Fibroblast of the conjunctiva (primary cell): Measurements from ENCODE around the gene CEP295NL.
"Not testable (repeated sequence)": the region's sequence is repeated elsewhere in the genome, so short reads cannot be mapped to it uniquely, and the experiment has no call there.

Experiments
- DNase-seq: peaks from one replicate; pipeline ENCODE4 v3.0.0-alpha.2; 2010; ENCODE audit warnings: low read depth

CEP295NL gene, protein sequence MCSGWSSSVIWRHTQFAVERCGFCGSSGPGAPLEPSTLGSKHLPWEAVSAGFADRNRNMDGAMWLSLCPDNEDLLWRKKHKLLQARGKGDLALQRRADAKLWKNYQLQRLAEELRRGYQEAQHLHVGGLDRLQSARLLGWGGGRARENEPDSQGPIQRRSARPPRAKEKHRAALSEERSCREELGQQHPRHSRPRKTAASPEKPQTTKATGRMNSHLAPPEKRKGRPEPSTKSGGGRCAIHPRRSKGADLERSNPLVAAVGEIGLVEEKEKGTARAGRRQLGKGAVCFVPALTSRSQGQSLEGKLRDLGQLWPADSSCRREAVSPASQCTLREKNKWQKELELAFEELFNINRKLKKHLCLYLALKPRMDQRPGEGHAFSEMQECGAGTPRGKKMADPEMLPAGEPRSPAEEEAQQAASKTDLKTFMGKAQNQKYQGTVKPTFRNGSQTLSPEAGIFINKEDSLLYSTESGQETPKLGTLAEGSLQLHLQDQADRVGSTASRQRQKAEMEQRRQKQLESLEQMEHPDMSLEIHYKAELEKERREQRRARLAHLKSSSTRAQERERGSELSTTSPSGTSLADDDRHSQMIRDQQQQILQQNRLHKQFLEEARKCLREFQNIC

DNA sequence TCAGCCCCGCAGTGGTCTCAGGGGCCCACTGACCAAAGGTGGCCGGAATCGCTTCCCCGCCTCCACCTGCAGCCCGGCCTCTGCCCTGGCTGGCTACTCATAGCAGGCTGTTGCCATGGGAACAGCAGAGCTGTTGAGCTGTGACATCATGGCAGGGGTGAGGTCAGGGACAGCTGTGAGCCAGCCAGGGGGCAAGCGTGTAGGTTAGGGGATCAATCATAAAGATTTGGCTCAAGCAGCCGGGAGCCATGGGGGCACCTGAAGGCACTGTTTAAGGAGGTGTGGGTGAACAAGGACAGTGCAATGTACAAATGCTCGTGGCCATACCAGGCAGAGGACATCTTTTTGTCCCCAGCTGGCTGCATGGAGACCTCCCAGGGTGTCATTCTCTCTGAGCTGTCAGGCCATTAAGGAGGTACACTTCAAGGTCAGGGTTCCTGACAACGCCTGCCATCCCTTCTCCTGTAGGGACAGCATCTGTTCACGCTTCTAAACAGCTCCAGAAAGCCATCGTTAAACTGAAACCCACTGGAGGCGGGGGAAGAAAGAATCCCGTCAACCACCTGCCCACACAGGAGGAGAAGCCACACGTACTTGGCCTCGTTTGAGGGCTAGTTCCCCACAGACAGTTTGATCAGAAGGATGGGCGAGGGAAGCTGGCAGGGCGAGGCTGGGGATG, at the start of gene CEP295NL:
TSS of gene CEP295NL (minus strand) at position 101 of the 679 bp plus-strand sequence. CDS start 1,373 bp downstream, outside the sequence.
- no peak for DNase-seq

DNA sequence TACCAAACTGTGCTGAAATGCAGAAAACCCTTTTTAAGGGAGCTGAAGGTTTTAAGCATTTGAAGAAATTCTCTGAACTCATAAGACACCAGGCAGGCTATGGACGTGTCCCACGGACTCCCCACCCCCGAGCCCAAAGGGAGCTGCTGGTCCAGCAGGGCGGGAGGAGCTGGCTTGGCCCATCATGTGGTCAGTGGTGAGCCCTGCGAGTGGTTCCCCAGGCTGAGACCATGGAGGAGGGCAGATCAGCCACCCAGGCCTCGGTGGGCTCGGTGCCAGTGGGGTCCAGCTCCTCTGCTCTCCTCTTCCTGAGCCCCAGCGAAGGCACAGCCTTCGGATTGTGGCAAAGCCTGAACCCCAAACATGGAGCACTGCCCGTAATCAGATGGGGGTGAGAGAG, 49.7 kb upstream of the CEP295NL start:
- no peak for DNase-seq

DNA sequence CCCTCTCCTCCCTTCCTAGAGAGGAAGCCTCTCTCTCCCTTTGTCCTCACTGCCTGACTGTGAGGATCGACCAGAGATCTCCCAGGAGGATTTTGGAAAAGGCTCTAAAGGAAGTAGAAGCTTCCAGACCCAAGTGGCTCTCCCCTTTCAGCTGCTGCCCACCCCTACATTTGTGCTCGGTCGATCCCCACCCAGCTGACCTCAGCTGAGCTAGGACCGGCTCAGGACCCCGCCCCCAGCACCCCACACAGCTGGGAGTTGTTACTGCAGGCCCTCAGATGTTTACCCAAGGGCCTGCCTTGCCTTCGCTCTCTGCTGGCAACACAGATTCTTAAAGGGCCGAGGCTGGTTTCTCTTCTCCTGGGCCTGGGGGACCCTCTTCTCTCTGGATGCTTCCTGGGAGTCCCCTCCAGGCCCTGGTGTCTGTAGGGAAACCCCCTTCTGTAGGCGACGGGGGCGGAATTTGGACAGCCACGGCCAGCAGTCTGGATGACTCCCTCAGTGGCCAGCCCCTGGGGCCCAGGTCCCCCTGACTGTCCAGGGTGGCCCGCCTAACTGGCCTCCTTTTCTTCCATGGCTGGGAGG, 49.1 kb upstream of the CEP295NL start:
- no peak for DNase-seq

DNA sequence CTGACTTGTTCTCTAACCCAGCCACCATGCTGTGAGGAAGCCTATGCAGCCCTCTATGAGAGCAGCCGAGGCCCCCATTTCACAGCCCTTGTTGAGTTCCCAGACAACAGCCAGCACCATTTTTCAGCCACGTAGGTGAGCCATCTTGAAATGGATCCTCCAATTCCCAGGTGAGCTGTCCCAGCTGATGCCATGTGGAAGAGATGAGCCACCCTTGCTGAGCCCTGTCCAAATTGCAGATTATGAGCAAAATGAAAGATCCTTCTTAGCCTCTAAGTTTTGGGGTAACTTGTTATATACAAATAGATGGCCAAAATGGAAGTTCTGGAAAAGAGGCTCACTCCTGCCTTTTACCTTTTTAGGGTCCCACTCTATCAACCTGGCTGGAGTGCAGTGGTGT, 47.9 kb upstream of the CEP295NL start:
- no peak for DNase-seq

DNA sequence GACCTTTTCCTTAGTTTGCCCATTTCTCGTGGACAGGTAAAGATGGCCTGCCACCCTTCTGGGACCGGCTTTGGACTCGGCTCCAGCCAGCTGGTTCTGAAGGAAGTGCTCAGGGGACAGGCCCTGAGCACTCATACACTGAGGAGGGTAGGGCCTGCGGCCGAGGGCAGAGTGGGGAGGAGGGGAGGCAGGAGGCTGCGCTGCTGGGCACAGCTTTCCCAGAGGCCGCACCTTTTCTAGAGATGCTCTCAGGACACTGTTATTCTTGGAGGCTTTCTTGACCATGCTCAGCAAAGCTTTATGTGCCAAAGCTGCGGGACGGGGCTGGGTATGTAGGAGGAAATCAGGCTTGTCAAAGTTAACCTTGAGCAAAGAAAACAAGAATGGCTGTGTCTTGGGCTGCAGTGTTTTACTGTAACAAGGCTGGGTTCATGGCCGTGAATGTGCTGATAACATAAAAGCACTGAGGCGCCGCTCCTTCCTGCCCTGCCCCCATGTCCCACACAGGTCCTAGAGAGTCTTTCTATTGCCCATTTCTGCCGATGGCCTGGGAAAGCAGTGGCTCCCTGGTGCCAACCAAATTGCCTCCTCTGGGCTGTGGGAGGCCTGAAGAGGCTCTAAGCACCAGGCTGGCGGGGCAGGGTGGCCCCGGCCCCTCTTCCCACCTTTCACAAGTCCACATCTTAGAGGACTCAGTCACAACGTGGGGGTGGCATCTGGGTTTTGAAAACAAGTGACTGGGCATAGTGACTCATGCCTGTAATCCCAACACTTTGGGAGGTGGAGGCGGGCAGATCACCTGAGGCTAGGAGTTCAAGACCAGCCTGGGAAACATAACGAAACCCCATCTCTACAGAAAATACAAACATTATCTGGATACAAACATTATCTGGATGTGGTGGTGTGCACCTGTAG, 44.5 kb upstream of the CEP295NL start:
- DNase-seq, result no peak

DNA sequence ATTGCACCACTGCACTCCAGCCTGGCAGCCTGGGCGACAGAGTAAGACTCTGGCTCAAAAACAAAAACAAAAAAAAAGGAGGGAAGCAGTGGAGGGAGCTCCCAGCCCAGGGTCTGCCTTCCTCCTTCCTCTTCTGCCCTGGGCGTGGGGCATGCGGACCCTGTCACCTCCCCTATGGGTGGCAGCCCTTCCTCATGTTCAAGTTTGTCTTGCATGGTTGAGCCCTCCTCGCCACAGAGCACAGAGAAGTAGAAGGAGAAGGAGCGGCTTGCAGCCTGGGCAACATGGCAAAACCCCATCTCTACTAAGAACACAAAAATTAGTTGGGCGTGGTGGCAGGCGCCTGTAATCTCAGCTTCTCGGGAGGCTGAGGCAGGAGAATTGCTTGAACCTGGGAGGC, 43.6 kb upstream of the CEP295NL start:
- no peak for DNase-seq

DNA sequence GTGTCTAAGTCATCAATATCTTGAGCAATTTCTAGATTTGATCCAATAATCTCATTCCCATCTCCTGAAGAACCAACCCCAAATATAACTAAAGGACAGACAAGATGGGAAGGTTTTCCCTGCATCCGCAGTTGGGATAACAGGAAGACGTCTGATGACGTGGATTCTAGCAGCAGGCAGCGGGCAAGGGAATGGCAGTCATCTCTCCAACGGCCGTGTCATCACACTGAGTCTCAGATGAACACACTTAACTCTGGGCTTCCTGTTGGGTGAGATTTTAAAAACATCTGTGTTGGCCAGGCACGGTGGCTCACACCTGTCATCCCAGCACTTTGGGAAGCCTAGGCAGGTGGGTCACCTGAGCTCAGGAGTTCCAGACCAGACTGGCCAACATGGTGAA, 43.1 kb upstream of the CEP295NL start:
- no peak for DNase-seq

DNA sequence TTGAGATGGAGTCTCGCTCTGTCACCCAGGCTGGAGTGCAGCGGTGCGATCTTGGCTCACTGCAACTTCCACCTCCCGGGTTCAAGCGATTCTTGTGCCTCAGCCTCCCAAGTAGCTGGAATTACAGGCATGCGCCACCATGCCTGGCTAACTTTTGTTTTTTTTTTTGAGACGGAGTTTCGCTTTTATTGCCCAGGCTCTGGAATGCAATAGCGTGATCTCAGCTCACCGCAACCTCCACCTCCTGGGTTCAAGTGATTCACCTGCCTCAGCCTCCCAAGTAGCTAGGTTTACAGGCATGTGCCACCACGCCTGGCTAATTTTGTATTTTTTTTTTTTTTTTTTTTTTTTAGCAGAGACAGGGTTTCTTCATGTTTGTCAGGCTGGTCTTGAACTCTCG, 42.5 kb upstream of the CEP295NL start:
- DNase-seq, result not testable (repeated sequence)

DNA sequence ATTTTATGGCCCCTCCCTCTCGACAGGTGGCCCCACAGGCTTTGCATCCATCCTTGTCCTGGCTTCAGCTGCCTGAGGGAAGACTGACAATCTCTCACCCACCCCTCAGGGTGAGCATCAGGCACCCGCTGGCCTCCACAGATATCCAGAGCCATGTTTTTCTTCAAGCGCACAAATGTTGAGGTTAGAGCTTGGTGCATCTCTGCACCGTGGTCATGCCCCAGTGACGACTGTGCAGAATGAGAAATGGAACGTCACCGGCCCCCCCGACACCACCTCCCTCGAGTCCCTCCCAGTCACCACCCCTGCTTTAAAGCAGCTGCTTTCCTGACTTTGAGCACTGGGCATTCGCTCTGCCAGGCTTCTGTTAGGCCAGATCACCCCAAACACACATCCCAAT, 42.0 kb upstream of the CEP295NL start:
- DNase-seq, result no peak

DNA sequence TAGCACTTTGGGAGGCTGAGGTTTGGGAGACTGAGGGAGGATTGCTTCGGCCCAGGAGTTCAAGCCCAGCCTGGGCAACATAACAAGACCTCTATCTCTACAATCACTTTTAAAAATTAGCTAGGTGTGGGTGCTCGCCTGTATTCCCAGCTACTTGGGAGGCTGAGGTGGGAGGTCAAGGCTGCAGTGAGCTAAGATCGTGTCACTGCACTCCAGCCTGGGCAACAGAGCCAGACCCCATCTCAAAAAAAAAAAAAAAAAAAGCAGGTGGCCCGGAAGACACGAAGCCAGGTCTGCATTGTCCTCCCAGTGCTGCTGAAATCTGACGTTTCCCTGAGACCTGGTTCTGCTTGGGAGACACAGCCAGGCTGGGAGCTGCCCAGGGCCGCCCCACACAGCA, 41.0 kb upstream of the CEP295NL start:
- no peak for DNase-seq

DNA sequence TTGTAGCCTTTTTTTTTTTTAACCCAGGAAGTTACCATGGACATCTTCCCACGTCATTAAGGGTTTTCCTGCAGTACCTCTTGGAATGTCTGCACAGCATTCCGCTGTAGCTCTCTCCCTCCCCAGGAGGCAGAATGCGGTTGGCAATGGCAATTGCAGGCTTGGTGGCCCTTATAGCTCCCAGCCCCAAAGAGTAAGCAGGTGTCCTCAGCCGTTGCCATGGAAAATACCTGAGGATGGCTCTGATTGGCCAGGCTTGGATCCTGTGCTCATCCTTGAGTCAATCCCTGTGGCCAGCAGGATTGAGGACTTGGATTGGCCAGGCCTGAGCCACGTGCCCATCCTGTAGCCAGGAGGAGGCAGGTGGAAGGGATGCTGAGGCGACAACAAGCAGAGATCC, 37.7 kb upstream of the CEP295NL start:
- DNase-seq, result no peak

DNA sequence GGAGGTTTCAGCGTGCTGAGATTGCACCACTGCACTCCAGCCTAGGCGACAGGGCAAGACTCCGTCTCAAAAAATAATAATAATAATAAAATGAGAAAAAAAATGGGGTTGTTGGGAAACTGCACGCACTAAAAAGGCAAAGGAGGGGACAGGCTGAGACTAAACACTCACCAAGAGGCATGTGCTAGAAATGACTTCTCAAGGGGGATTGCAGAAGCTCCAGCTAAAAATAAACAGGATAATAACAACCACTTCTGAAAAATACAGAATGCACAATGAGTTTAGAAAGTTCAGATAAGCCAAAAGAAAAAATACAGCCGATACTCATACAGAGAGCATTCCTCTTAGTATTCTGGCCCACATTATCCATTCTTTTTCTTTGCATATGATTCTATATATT, 37.3 kb upstream of the CEP295NL start:
- DNase-seq, result no peak

DNA sequence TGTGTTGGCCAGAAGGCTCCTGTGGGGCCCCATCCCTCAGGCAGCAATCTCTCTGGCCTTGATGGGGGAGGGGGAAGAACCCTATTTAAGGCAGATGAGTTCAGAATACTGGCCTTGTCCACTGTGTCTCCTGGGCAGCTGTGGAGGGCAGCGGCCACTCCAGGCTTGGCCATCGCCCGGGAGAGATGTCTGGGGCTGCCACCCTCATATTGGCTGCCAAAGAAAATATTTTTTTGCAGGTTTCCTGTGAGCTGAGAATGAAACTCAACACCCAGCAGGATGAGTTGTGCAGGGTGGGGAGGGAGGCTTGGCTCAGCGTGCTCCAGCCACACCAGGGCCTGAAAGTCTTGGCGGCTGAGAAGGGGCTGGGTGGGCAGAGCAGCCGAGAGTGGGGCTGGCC, 36.6 kb upstream of the CEP295NL start:
- no peak for DNase-seq

DNA sequence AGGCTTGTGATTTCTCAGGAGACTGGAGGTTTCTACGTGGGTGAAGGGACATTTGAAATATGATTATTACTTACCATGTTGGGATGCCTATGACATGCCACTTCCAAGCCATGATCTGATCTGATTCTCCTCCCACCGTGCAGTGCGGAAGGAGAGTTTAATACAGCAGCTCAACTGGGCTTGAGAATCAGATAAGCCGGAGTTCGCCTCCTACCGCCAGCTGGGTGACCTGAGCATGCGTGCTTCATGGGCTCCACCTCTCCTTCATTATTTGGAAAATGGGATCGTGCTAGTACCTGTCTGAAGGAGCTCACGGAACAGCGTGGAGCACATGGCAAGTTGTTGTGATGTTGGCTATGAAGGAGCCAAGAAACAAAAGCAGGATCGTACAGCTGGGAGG, 34.6 kb upstream of the CEP295NL start:
- DNase-seq, result no peak

DNA sequence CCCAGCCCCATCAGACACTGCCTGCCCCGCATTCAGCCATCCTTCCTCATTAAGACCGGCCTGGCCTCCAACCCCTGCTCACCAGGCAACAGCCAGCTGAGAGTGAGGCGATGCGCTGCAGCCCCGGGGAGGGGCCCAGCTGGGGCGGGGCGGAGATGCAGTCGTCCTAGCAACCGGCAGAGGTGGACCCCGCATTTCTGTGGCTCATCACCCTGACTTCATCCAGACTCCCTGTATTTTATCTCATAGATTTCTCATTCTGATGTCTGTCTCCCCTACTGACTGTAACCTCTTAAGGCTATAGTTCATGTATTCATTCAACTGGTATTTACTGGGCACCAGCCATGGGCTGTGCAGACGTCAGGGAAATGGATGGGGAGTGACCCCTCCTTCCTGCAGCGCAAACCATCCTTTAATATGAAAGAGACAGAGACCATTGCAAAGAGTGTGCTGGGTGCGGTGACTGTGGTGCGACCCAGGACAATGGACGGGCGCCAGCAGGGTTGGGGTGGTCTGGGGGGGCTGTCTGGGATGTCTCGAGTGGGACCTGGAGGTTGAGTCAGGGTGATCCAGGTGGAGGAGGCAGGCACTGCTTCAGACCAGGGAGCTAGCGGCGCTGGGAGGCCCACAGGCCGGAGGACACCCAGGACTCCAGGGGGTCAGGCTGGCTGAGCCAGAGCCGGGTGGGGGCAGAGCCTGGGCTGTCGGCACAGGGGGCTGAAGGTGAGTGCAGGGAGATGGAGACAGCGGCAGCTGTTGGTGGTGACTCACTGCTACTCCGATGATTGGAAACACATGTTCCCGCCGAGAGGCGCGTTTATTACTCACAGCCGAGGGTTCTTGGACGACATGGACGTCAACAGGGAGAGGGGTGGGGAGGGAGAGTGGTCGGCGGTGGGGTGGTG, 32.7 kb upstream of the CEP295NL start:
- DNase-seq, result peak; percentile 95

DNA sequence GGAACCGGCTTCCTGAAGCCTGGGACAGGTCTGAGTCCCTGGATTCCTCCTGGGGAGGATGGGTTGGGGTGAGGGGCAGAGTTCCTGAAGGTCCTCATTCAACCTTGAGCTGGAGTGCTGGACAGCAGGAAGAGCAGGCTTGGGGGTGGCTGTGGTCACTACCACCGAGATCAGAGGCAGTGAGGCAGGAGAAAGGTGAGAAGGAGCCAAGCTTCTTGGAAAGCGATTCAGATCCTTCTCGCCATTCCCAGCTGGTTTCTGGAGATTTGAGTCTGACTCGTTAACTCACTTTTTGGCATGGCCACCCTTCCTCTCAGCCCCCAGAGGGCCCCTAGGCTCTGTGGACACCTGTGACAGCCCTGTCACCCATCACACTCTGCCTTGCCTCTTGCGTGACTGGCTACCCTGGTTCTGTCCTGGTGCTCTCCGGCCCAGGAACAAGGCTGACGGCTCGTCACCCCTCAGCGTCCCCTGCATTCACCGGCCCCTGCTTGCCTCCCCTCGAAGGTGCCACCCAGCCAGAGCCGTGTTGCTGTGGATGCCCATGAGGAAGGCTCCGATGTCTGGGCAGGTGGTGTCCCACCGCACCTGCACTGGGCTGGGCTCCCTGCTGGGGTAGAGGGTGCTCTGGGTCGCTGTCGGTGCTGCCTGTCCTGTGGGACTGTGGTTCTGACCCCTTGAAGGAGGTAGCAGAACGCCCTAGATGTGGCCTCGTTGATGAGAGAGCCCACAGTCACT, 31.8 kb upstream of the CEP295NL start:
- no peak for DNase-seq

DNA sequence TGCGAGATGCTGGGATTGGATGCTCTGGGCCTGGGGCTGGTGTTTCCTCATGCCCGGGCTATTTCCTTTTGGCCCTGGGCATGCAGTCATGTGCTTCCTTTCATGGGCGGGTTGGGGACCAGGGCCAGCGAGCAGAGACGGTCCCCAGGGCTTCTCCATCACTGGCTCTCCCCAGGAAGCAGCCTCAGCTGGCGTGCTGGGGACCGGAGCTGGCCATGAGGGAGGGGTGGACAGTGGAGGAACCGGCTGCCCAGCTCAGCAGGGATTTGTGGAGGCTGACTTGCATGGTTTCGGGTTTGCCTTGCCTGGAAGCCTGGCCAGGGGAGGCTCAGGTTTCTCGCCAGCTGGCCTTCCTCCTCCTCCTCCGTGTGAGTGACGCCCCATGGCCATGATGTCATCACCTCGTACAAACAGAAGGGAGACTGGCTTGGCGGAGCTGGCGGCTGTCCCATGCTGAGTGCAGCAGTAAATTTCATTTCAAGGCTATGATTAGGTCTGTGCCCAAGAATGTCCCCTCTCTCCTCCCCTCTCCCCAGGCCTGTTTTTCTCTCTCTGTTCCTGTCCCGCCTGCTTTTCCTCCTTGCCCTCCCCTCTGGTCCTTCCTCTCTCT, 31.1 kb upstream of the CEP295NL start:
- peak; percentile 97 for DNase-seq

DNA sequence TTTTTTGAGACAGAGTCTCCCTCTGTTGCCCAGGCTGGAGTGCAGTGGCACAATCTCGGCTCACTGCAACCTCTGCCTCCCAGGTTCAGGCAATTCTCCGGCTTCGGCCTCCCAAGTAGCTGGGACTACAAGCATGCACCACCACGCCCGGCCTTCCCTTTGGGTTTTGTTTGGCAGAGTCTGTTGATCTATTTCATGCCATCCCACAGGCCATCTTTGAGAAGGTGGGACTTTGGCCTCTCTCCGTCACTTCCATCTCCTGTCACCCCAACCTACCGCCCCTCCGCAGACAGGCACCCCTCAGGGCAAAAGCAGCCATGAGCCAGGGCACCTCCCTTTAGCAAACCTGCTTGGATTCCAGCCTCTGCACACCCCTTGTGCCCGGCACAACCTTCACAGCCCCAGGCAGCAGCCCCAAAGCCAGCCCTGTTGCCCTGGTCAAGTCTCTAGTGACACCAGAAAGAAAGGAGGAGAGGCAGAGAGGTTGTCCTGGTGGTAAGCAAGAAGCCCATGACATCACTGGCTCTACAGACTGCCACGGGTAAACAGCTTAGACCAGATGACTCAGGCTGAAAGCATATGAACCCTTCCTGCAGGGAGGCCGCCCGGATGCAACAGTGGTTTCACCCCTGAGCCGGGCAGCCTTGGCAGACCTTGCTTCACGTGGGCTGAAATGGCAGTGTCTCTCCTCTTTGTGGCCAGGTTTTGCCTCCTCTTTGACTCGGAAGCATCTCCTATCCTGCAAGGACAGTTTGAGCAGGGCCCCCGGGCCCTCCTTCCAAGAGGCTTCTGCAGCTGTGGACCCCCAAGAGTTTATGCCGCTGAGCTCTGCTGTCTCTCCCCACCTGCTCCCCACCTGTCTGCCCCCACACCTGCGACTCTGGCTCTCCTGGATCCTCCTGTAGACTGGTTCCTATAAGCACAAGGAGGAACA, 30.3 kb upstream of the CEP295NL start:
- peak; percentile 91 for DNase-seq
